ENCODE measurements around the gene DLG2.

GRCh38 chr11:85028329-85029101 is 598.6 kb downstream of the DLG2 start:
- no peak for TF ChIP-seq CTCF (IDR thresholded peaks at IDR 0.05)
- TF ChIP-seq POLR2A (IDR thresholded peaks at IDR 0.05) = no peak
